ENCODE data around the gene CAMK2D. TPM values are rescaled to one million over a fixed set of nuclear protein-coding genes. Genes with fewer than 3 reads are reported as not detected.

The CAMK2D gene
- total RNA-seq, 1 donor from 2014 or later = 73.5 TPM

DNA sequence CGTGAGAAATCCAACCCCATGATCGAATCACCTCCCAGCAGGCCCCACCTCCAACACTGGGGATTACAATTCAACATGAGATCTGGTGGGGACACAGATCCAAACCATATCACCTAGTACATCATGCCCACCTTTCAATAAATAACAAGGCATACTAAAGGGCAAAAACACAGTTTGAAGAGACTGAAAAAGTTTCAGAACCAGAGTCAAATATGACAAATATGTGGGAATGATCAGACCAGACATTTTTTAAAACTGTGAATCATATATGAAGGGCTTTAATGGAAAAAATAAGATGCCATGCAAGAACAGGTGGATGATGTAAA lies 167.3 kb downstream of the CAMK2D start:
- peaks cover 63% of the 10 kb centered on the region for H3K4me1 Mint-ChIP-seq (ENCODE audit: low read depth)
- H3K27ac Mint-ChIP-seq = peak overlapping the region; percentile 2
- intact Hi-C loops (cut with micrococcal nuclease) = no loop called here
- DNase-seq (ENCODE audit: low spot score) = no peak
- H3K4me3 Mint-ChIP-seq = no peak overlapping the region
- H3K9me3 Mint-ChIP-seq = no peaks in the 10 kb centered on the region
- no peaks in the 10 kb centered on the region for H3K27me3 Mint-ChIP-seq (ENCODE audit: insufficient read depth)
- H3K36me3 Mint-ChIP-seq (ENCODE audit: low read depth) = peaks cover 46% of the 10 kb centered on the region

DNA sequence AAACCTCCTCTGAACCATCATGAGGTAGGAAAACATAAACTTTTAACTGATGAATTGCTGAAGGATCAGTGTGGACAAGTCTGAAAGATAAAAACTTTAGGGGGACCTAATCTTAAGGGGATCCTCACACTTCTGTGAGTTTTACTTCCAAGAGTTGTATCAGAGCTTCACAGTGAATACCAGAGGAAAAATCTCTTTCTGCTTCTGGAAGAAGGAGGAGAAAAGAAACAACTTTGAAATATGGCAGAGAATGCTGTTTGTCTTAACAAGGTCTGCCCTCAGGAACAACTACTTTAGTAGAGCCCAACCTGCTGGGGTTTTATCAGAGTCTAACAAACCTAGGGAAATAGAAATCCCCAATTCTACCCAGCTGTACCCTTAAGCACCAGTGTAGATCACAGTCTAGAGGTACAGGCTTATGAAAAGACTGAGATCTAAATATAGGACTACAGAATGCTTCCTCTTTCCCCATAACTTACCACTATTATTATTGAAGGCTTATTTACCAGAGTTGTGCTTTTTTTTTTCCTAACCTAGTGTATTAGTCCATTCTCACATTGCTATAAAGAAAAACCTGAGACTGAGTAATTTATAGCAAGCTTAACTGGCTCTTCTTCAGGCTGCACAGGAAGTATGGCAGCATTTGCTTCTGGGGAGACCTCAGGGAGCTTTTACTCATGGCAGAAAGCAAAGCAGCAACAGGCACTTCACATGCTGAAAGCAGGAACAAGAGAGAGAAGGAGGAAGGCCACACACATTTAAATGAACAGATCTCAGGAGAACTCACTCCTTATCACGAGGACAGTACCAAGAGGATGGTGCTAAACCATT lies 167.9 kb downstream of the CAMK2D start:
- Mint-ChIP-seq H3K27ac (peak overlapping the region; percentile 2), H3K36me3 (ENCODE audit: low read depth) (peaks cover 52% of the 10 kb centered on the region), H3K9me3 (no peaks in the 10 kb centered on the region), H3K27me3 (ENCODE audit: insufficient read depth) (no peaks in the 10 kb centered on the region), H3K4me1 (ENCODE audit: low read depth) (peaks cover 68% of the 10 kb centered on the region), H3K4me3 (no peak overlapping the region)
- no peak for DNase-seq (ENCODE audit: low spot score)
- intact Hi-C loops (cut with micrococcal nuclease) = no loop called here

DNA sequence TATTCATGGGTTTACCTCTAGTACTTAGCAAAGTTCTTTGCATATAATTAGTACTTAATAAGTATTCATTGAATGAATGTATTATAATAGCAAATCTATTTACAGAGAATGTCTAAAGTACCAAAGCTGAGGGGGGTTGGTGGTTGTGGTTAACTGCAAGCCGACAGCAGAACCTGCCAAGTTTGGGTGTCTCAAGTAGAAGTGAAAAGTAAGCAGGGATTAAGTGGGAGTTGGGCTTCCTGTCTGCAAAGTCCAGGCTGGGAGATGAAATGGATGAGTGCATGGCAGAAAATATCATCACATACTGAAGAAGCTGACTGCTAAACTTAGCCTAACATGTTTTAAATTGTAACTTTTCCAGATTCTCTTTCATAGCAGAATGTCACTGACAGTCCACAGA lies 169.6 kb downstream of the CAMK2D start:
- no peak overlapping the region for H3K4me3 Mint-ChIP-seq
- no peak overlapping the region for H3K27ac Mint-ChIP-seq
- H3K4me1 Mint-ChIP-seq (ENCODE audit: low read depth) = peaks cover 56% of the 10 kb centered on the region
- no peaks in the 10 kb centered on the region for H3K9me3 Mint-ChIP-seq
- intact Hi-C loops (cut with micrococcal nuclease) = loop anchor here (2.0 kb wide), 1 partner anchor 17 kb away; no protein-coding TSS in a partner anchor
- no peaks in the 10 kb centered on the region for H3K27me3 Mint-ChIP-seq (ENCODE audit: insufficient read depth)
- no peak for DNase-seq (ENCODE audit: low spot score)
- H3K36me3 Mint-ChIP-seq (ENCODE audit: low read depth) = peaks cover 49% of the 10 kb centered on the region

DNA sequence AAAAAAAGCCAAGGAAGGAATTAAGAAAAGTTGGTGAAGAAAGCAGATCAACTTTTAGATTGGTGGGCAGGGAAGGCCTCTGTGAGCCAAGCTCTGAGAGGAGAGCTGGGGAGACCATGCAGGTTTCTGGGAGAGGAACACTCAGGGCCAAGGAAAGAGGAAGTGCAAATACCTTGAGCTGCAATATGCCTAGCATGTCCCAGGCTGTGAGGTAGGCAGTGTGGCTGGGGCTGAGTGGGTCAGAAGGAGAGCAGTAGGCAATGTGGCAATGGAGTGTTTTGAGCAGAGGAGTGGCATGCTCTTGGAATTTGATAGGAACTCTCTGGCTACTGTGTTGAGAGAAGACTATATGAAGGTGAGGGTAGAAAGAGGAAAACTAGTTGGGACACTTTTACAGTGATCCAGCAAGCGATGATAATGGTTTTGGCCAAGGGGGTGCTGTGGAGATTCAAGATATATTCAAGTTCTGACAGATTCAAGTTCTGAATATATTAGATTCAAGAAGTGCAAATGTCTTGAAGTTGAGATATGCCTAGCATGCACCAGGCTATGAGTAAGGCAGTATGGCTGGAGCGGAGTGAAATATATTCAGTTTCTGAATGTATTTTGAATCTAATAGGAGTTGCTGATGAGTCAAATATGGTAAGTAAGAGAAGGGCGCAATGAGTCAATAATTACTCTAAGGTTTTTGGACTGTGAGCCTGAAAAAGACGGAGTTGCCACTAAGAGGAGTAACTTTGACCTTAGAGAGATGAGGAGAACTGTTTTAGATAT lies 172.5 kb downstream of the CAMK2D start:
- intact Hi-C loops (cut with micrococcal nuclease) = no loop called here
- DNase-seq (ENCODE audit: low spot score) = no peak
- peaks cover 40% of the 10 kb centered on the region for H3K36me3 Mint-ChIP-seq (ENCODE audit: low read depth)
- no peak overlapping the region for H3K4me3 Mint-ChIP-seq
- no peaks in the 10 kb centered on the region for H3K9me3 Mint-ChIP-seq
- no peak overlapping the region for H3K27ac Mint-ChIP-seq
- no peaks in the 10 kb centered on the region for H3K27me3 Mint-ChIP-seq (ENCODE audit: insufficient read depth)
- peaks cover 42% of the 10 kb centered on the region for H3K4me1 Mint-ChIP-seq (ENCODE audit: low read depth)

DNA sequence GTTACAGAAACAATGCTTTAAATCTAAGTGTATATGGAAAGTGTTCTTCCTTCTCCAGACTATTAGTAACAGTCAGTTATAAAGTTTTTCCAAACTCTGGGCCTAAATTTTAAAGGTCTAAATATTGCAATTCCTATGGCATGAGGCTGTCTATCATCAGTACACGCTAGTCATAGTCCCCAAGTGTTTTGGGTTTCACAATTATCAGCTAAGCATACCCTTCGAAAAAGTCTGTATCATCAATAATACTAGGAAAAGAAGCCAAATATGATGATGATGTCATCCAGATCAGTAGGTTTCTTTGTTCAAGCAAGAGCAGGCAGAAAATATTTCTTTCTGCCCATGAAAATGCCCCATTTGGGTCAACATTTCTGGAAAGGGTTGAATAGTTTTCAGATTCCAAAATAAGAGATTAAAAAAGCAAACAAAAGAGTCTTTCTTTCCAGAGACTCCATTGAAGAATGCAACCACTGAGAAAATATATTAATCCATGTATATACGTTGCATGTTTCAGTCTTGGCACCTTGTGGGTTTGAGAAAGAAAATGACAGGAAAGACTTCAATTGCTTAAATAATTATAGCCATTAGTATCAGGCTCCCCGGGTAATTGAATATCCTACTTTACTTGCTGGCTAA lies 173.8 kb downstream of the CAMK2D start:
- H3K9me3 Mint-ChIP-seq = no peaks in the 10 kb centered on the region
- peaks cover 34% of the 10 kb centered on the region for H3K4me1 Mint-ChIP-seq (ENCODE audit: low read depth)
- no peak overlapping the region for H3K27ac Mint-ChIP-seq
- intact Hi-C loops (cut with micrococcal nuclease) = no loop called here
- H3K4me3 Mint-ChIP-seq = no peak overlapping the region
- H3K27me3 Mint-ChIP-seq (ENCODE audit: insufficient read depth) = no peaks in the 10 kb centered on the region
- peaks cover 37% of the 10 kb centered on the region for H3K36me3 Mint-ChIP-seq (ENCODE audit: low read depth)
- no peak for DNase-seq (ENCODE audit: low spot score)

DNA sequence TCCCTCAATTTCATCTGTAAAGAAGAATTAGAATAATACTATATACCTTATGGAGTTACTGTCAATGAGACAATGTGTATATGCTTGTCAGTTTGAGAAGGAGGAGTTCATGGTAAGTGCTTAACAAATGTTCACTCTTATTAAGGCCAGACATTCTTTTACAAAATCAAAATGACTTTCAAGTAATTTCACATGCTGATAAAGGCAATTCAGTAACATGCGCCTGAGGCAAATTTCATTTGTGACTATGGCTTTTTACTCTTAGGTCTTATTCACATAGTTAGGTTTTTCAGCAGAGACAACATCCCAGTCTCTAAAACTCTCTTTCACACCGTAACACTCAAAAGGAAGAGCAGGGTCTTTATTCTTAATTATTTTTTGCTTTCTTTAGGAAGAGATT lies 174.4 kb downstream of the CAMK2D start:
- Mint-ChIP-seq H3K4me1 (ENCODE audit: low read depth) (peaks cover 33% of the 10 kb centered on the region), H3K9me3 (no peaks in the 10 kb centered on the region), H3K27ac (peak overlapping the region; percentile 49), H3K36me3 (ENCODE audit: low read depth) (peaks cover 37% of the 10 kb centered on the region), H3K27me3 (ENCODE audit: insufficient read depth) (no peaks in the 10 kb centered on the region), H3K4me3 (no peak overlapping the region)
- intact Hi-C loops (cut with micrococcal nuclease) = no loop called here
- DNase-seq (ENCODE audit: low spot score) = no peak

DNA sequence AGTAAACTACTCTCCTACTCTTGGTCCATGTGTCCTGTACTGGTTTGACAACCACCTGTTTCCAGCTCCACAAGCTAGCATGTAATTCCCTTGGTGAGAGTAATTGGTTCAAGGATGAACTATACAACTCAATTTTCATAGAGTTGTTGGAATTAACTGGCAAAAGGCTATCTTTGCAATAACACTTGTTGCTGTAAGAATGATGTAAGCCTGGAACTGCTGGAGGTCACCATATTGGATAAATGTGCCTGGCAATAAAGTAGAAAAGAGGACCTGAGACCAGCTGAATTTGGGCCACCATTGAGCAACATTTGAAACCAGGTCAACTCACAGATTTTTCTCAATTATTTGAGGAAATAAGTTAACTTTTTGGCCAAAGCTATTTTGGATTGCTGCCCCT lies 175.5 kb downstream of the CAMK2D start:
- Mint-ChIP-seq H3K36me3 (ENCODE audit: low read depth) (peaks cover 36% of the 10 kb centered on the region), H3K27ac (no peak overlapping the region), H3K4me3 (no peak overlapping the region), H3K4me1 (ENCODE audit: low read depth) (peaks cover 27% of the 10 kb centered on the region), H3K27me3 (ENCODE audit: insufficient read depth) (no peaks in the 10 kb centered on the region), H3K9me3 (no peaks in the 10 kb centered on the region)
- intact Hi-C loops (cut with micrococcal nuclease) = no loop called here
- DNase-seq (ENCODE audit: low spot score) = no peak

DNA sequence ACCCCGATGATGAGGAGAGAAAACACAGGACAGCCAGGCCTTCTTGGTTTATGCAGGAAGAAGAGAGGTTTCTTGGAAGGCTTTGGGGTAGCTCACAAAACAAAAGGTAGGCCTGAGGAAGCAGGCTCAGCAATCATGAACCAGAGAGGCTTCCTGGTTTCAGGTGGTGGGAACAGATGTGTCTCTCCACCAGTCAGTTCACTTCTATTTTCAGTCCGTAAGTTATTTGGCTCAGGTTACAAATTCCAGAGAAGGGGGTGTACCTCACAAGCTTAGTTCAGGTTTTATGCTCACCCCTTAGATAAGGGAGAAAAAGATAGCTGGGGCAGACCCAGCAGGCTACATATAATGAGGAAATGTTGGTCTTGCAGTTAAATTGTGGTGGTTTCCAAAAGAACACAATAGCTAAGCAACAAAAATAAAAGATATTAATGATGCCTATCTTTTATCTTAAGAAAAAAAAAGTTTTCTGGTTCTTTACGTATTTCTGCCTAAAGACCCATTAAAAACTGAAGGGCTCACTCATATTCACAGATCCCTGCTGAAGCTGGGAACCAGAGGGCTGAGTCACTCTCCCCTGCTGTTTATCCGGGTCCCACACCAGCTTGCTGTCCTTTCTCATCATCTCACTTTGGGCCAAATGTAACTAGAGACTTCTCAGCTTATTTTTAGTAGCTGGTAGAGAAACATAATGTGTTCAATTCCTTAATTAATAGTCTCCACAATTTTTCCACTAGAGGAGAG lies 177.0 kb downstream of the CAMK2D start:
- Mint-ChIP-seq H3K36me3 (ENCODE audit: low read depth) (peaks cover 33% of the 10 kb centered on the region), H3K9me3 (peaks cover under 1% of the 10 kb centered on the region), H3K4me3 (no peak overlapping the region), H3K27me3 (ENCODE audit: insufficient read depth) (no peaks in the 10 kb centered on the region), H3K4me1 (ENCODE audit: low read depth) (peaks cover 32% of the 10 kb centered on the region), H3K27ac (no peak overlapping the region)
- no peak for DNase-seq (ENCODE audit: low spot score)
- intact Hi-C loops (cut with micrococcal nuclease) = no loop called here

DNA sequence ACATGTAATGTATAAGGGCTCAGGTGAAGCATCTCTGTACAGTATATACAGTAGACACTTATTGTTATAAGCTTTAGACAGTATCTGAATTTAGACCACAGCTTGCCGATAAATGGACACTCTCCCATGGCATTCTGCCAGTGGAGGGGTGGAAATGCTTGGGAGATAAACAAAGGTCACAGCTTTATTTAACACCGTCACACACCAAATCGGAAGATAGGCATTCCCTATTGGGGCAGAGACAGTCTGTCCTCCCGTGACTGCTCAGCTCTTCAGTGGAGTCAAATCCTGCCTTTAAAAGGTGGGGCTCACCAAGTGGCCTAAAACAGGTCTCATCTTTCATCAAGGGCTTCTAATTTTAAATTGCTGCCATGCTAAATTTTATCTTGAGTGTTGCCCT lies 178.8 kb downstream of the CAMK2D start:
- no peak for DNase-seq (ENCODE audit: low spot score)
- intact Hi-C loops (cut with micrococcal nuclease) = no loop called here
- H3K27ac Mint-ChIP-seq = no peak overlapping the region
- H3K27me3 Mint-ChIP-seq (ENCODE audit: insufficient read depth) = no peaks in the 10 kb centered on the region
- H3K9me3 Mint-ChIP-seq = peaks cover 3% of the 10 kb centered on the region
- H3K4me1 Mint-ChIP-seq (ENCODE audit: low read depth) = peaks cover 40% of the 10 kb centered on the region
- H3K36me3 Mint-ChIP-seq (ENCODE audit: low read depth) = peaks cover 27% of the 10 kb centered on the region
- H3K4me3 Mint-ChIP-seq = no peak overlapping the region

DNA sequence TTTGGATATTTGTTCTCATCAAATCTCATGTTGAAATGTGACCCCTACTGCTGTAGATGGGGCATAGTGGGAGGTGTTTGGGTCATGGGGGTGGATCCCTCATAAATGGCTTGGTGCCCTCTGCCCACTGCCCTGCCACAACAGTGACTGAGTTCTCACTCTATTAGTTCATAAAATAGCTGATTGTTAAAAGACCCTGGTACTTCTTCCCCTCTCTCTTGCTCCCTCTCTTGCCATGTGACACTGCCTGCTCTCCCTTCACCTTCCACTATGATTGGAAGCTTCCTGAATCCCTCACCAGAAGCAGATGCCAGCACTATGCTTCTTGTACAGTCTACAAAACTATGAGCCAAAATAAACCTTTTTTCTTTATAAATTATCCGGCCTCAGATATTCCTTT lies 182.2 kb downstream of the CAMK2D start:
- H3K36me3 Mint-ChIP-seq (ENCODE audit: low read depth) = peaks cover 18% of the 10 kb centered on the region
- intact Hi-C loops (cut with micrococcal nuclease) = no loop called here
- H3K27me3 Mint-ChIP-seq (ENCODE audit: insufficient read depth) = no peaks in the 10 kb centered on the region
- H3K4me3 Mint-ChIP-seq = no peak overlapping the region
- no peak for DNase-seq (ENCODE audit: low spot score)
- H3K27ac Mint-ChIP-seq = no peak overlapping the region
- H3K4me1 Mint-ChIP-seq (ENCODE audit: low read depth) = peaks cover 64% of the 10 kb centered on the region
- peaks cover 3% of the 10 kb centered on the region for H3K9me3 Mint-ChIP-seq

DNA sequence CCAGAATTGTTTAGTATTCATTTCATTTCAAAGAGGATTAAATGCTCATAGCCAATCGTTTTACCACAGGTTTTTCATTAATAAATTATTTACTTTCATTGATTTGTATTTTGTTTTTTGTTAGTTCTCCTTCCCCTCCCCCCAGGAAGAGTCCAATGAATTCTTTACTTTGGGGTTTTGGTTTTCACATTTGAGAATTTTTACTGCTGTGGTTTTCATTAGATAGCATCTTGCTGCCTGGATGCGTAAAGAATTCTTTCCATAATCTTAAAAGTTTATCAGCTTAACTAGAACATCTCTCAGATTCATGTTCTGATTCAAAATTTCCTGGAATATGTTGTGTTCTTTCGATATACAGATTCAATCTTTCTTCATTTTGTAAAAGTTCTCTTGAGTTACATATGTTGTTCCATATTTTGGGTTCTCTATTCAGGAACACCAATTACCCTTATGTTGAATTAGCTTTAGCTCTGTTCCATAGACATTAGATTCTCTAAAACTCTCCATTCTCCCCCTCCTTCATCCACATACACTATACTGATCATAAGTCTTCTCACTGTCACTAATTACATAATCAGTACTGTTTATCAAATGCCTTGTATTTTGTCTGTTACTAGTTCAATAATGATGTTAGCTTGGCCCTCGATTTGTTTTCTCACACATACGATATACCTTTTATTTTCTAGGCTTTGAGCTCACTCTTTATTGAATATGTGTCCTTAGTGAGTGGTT lies 184.4 kb downstream of the CAMK2D start:
- intact Hi-C loops (cut with micrococcal nuclease) = no loop called here
- no peaks in the 10 kb centered on the region for H3K27me3 Mint-ChIP-seq (ENCODE audit: insufficient read depth)
- H3K9me3 Mint-ChIP-seq = peaks cover 14% of the 10 kb centered on the region
- no peak for DNase-seq (ENCODE audit: low spot score)
- peaks cover 75% of the 10 kb centered on the region for H3K4me1 Mint-ChIP-seq (ENCODE audit: low read depth)
- no peak overlapping the region for H3K27ac Mint-ChIP-seq
- H3K36me3 Mint-ChIP-seq (ENCODE audit: low read depth) = peaks cover 26% of the 10 kb centered on the region
- no peak overlapping the region for H3K4me3 Mint-ChIP-seq

DNA sequence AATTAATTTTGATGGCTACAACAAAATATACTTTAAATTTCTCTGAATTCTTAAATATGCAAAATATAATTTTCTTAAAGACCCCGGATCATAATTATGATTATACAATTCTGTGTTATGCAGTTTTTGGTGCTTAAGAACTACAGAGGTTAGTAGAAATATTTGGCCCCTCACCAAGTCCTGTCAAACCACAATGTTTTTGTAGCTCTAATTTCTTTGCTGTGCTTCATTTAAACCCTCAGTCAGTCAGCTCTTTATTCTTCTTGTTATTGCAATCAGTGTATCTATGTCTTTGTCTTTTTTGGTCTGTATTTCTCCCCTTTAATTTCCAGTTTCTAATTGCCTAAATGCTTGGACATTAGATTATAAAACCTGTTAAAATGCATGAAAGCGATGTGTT lies 186.1 kb downstream of the CAMK2D start:
- Mint-ChIP-seq H3K27ac (no peak overlapping the region), H3K27me3 (ENCODE audit: insufficient read depth) (no peaks in the 10 kb centered on the region), H3K9me3 (peaks cover 19% of the 10 kb centered on the region), H3K36me3 (ENCODE audit: low read depth) (peaks cover 21% of the 10 kb centered on the region), H3K4me1 (ENCODE audit: low read depth) (peaks cover 73% of the 10 kb centered on the region), H3K4me3 (no peak overlapping the region)
- DNase-seq (ENCODE audit: low spot score) = no peak
- intact Hi-C loops (cut with micrococcal nuclease) = loop anchor here (2.0 kb wide), 1 partner anchor 15 kb away; no protein-coding TSS in a partner anchor
